Cerebellar nuclear complex (tissue), 1 donor: ENCODE data around the gene TMEM144.

Experiments used
- DNase-seq, 2 experiments: peaks; one replicate each; lab custom pipeline; 2025; lab: John Stamatoyannopoulos, UW

TMEM144 gene

GRCh38 chr4:158209825-158210807 is at the start of gene TMEM144:
TMEM144 (plus strand) TSS chr4:158210486; CDS start chr4:158212668, 2,182 bp downstream.
- DNase-seq, result no peak

DNA sequence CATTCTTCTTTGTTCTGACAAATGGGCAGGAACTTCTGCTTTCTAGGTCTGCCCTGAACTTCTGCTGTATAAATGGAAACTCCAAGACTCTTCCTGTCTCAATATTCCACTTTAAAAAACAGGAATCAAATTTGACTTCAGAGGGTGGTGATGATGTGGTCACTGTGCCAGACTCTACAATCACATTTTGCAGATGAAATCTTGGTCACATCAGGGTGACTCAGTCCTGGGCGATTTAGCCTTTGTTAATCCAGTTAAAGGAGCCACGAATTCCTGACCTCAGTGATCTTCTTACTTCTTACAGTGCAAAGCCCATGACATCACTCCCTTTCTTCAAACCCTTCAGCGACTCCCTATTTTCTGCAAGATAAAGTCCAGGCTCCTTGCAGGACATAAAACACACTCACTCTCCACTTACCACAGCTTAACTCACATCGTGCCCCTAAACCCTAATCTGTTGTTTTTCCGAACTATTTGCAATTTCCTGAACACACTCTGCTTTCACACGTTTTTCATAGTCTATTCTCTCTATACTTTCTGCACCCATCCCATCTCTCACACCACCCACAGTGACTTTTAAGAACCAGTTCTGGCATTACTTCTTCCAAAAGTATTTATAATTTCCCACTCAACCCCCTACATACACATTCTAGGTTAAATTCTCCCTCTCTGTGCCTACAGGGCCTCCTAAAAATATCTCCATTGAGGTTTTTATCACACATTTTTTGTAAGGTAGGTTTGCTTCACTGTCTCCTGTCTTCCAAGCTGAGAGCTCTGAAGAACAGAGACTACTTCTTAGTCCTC is 48.5 kb upstream of the TMEM144 start:
- DNase-seq, result no peak

GRCh38 chr4:158162631-158163030 is 47.7 kb upstream of the TMEM144 start:
- DNase-seq, result no peak

DNA sequence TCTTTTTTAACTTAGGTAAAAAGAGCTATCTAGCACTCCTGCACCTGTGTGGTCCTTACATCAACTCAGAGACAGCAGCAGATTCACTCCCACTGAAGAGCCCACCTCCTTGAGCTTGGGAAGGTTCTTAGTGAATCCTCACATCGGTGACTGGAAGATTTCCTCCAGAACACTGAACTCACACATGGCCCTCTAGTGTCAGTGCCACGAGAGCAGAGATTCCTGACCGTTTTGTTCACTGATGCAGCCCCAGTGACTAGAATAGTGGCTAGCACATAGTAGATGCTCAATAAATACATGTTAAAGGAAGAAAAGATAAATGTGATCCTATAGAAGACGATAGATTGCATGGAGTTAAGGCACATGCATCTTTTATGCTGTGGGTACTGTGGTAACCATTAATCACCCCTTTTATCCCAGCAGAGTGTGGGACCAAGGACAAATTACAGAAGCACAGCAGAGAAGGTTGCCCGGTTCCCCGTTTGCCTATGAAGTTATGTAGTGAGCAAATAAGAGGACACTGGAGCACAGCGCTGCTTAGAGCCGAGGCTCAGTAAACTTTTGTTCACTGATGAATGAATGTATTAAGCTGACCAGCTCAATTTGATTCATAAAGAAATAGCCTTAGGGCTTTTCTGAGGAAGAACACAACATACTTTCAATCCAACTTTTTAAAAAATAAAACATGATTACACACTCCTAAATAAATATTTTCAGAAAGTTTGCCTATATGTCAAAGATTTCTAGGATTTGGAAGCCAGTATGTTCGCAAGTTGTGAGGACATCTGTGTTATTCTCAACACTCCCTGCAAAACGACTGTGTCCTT is 46.1 kb upstream of the TMEM144 start:
- DNase-seq, result no peak

- no peak for DNase-seq
Measured at GRCh38 chr4:158164768-158165213, 45.5 kb upstream of the TMEM144 start.

GRCh38 chr4:158166701-158167100 is 43.6 kb upstream of the TMEM144 start:
- no peak for DNase-seq

GRCh38 chr4:158168606-158169005 is 41.7 kb upstream of the TMEM144 start:
- no peak for DNase-seq

- DNase-seq, result no peak
Measured at GRCh38 chr4:158169506-158169905, 40.8 kb upstream of the TMEM144 start.

GRCh38 chr4:158169931-158170690 is 40.2 kb upstream of the TMEM144 start:
- no peak for DNase-seq

DNA sequence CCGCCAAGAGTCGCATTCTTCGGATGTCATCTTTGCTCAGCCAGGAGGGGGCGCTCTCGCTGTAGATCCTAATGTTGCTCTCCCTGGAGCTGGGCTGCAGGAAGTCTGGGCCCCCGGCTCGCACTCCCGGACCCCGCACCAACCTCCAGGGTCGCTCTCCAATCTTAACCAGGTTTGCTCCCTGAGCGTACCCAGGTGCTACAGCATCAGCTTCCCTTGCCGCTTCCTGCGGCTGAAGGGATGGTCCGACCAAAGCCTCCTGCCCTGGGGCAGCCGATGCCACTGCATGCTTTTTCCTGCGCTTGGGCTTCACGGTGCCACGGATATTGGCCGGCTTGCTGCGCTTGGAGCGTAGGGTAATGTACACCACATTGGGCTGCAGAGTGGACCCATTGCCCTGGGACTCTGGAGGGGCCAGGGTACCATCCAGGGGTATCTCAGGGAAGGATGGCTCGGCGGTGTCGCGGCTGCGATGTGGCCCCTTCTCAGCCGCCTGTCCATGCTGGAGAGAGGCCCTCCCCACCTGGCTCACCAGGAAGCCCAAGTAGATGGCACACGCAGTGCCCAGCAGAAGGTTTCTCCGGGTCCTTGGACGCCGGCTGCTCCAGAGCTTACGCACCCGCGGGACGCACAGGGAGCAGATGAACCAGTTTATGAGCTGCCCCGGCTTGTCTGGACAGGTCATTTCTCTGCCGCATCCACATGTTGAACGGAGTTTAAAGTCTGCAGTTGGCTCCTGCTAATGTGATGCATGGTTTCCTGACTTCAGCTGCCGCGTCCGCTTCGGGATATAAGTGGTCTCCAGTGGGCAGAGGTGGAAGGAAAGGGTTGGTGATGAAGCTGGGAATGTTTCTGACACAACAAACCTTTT is 39.4 kb upstream of the TMEM144 start:
- no peak for DNase-seq

DNA sequence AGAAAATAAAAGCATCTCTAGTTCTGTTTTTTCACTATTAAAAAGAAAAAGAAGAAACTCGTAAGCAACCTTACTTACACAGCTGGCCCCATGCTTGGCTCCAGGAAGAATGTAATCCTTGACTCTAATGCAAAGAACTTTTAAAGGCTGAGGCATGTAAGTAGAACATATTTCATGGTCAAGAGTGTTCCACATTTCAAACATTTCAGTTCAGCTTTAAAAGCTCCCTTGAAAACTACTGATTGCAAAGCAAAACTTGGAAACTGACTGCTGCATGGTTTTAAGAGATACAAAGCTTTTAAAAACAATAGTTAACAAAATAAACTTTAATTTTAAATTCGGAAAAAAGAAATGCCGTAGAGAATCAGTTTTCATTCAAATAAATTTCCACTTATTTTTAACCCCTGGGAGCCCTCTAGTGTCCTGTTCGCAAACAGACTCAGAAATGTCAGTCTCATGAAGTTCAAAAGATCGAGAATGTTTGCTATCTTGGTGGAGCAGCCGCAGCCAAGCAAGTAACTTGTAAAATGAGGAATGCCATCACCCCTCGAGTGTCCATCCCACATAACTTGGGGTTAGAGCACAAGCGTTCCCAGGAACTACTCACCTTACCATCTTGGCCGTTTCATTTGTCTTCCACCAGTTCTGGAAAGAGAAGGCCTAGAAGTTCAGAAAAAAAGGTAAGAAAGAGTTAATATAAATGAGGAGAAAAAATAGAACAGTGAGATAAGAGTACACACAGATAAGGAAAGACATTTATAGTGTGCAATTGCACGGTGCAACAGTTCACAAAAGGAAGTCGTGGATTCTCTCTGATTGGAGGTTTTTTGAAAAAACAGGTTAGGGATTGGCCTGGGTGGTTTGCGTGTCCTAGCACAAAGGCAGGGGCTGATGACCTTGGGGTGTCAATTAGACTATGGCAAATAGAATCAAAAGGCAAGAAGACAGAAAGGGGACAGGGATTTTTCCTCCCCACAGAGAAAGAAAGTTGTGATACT is 37.7 kb upstream of the TMEM144 start, which contains the start of gene GASK1B:
Gene GASK1B, minus strand, starts transcription at position 765 of the 998 bp plus-strand sequence. CDS start 1,650 bp downstream, outside the sequence.
- DNase-seq, result no peak

GRCh38 chr4:158176108-158176507 is 34.2 kb upstream of the TMEM144 start:
- no peak for DNase-seq

DNA sequence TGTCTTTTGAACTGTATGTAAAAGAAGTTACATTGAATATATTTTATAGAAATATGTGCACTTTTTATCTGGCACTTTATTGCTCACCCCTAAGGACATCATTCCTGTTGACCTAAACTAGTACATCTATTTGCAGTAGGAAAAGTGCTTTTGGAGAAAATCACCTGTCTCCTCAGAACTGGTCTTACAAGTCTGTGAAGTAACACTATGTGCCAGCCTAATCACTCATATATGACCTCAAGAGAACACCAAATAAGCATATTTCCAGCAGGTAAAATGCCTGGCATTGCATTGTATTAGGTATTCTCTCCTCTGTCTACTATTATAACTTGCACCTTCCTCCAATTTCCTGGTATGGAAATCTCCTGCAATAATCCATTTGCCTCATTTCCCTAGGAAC is 33.5 kb upstream of the TMEM144 start:
- no peak for DNase-seq

DNA sequence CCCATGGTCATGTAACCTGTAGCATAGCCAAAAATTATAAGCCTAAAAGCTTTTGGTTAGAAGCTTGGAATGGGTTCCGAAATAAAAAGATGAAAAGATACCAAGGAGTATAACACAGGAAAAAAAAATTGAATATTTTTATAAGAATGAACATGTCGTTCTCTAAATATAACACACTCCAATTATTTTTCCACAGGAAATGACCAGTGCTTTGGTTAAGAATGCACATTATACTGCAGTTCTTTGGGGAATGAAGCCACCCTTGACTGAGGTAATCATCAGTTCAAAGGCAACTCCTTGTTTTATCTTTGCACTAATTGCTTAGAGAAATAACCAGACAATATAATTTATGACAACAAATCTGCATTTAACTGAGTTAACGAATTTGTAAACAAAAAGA is 30.8 kb upstream of the TMEM144 start:
- DNase-seq, result no peak

DNA sequence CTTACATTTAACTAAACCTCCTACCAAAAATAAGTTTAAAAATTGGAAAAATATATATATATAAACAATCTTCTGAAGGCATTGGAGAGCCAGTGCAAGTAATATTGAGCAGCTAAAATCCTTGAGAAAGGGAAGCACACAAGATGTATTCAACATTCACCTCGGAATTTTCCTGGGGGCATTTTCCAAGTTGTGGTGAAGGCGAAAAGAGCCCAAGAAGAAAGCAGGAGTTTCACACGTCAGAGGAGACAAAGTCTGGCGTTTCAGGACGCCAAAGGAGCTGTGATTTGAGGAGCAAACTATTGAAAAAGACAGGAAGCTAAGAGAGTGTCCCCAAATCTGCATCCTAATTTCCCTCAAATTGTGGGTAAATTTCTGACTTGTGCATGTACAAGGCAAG is 28.4 kb upstream of the TMEM144 start:
- no peak for DNase-seq

DNA sequence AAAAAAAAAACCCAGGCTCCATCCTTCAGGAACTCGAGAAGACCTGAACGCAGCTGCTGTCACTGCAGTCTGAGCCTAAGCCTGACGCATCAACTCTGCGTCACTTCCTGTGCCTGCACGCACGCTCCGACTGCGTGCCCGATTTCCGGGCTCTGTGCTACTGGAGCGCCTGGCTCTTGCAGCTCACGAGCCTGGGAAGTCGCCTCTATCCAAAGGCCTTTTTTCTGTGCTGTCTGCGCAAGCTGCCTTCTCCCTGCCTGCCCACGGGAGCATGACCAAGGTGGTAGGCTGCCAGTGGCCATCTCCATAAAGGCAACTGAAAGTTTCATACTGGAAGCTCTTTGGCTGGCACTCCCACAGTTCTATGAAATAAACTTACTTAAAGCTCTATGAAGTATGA is 27.6 kb upstream of the TMEM144 start:
- no peak for DNase-seq

GRCh38 chr4:158186815-158187214 is 23.5 kb upstream of the TMEM144 start:
- DNase-seq, result no peak

GRCh38 chr4:158189422-158189821 is 20.9 kb upstream of the TMEM144 start:
- DNase-seq, result no peak

DNA sequence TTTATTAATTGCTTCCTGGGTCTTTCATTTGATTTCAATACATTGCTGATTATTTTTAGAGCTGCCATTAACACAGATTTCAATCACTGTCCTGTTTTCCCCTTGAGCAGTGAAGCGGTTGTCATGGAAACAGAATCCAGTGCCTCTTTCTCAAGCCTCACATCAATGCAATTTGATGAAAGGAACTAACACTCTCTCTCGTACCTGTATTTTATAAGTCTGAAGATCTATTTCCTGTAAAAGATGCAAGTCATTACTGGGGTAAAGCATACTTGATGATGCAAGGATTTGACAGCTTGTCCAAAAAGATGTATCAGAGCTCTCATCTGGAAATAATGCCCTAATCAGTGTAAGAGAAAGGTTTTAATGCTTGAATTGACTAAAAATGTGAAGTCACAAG is 19.6 kb upstream of the TMEM144 start:
- DNase-seq, result no peak
